WTC11 (cell line): Measurements from ENCODE around the gene IGSF1. TPM values are rescaled to one million over a fixed set of nuclear protein-coding genes. Genes with fewer than 3 reads are reported as not detected.

Experiments used
- ATAC-seq: fragments of 200-7000 bp; cut with Tn5 transposase; 2 replicates; pipeline ENCODE4 v1.10.0; 2021; ENCODE audit warnings: mild to moderate bottlenecking, moderate library complexity
- CTCF ChIA-PET: fragments of 300-600 bp; sonication (Branson Sonifier 250); formaldehyde crosslinking; loops from one replicate; lab custom pipeline; 2021; ENCODE audit warnings: antibody characterized with exemption; lab: Charles Lee
- POLR2A ChIA-PET: fragments of 350-600 bp; sonication (Branson Sonifier 250); formaldehyde crosslinking; loops from one replicate; lab custom pipeline; 2021; ENCODE audit warnings: antibody characterized with exemption; lab: Charles Lee
- DNase-seq: peaks from one replicate; pipeline ENCODE4 v3.0.0; 2021; ENCODE audit warnings: low spot score
- H3K27ac Mint-ChIP-seq: 2 replicates; pipeline ENCODE4 v1.8.0; 2021; ENCODE audit warnings: mixed read lengths
- H3K27me3 Mint-ChIP-seq: 2 replicates; pipeline ENCODE4 v1.8.0; 2021; ENCODE audit warnings: low read depth, mild to moderate bottlenecking, moderate library complexity, mixed read lengths
- H3K36me3 Mint-ChIP-seq: 2 replicates; pipeline ENCODE4 v1.8.0; 2021; ENCODE audit warnings: mixed read lengths
- H3K4me1 Mint-ChIP-seq: 2 replicates; pipeline ENCODE4 v1.8.0; 2022; ENCODE audit warnings: mixed read lengths
- H3K4me3 Mint-ChIP-seq: 2 replicates; pipeline ENCODE4 v1.8.0; 2021; ENCODE audit warnings: mild to moderate bottlenecking, moderate library complexity, mixed read lengths
- H3K9me3 Mint-ChIP-seq: 2 replicates; pipeline ENCODE4 v1.8.0; 2021; ENCODE audit warnings: mixed read lengths
- AR ChIP-seq: fragments of 250-450 bp; sonication (Bioruptor Pico); IDR thresholded peaks from 2 replicates; pipeline ENCODE4 v1.9.0; 2021; ENCODE audit warnings: mild to moderate bottlenecking
- ATF2 ChIP-seq: sonication (generic); formaldehyde crosslinking; IDR thresholded peaks from 2 replicates; pipeline ENCODE4 v1.8.1; 2022; ENCODE audit warnings: low read depth, missing genetic modification reagents, borderline replicate concordance
- CBFB ChIP-seq: sonication (generic); formaldehyde crosslinking; IDR thresholded peaks from 2 replicates; pipeline ENCODE4 v1.8.1; 2022; ENCODE audit warnings: mild to moderate bottlenecking, low read depth, missing genetic modification reagents
- E2F5 ChIP-seq: sonication (generic); formaldehyde crosslinking; IDR thresholded peaks from 2 replicates; pipeline ENCODE4 v1.8.1; 2022; ENCODE audit warnings: mild to moderate bottlenecking, moderate library complexity, missing genetic modification reagents
- EMX1 ChIP-seq: fragments of 250-450 bp; sonication (Bioruptor Pico); IDR thresholded peaks from 2 replicates; pipeline ENCODE4 v1.8.0; 2021; ENCODE audit warnings: mild to moderate bottlenecking
- GABPB1 ChIP-seq: sonication (generic); formaldehyde crosslinking; IDR thresholded peaks from 2 replicates; pipeline ENCODE4 v1.8.1; 2023; ENCODE audit warnings: mild to moderate bottlenecking, missing genetic modification reagents
- KAT7 ChIP-seq: sonication (generic); formaldehyde crosslinking; IDR thresholded peaks from 2 replicates; pipeline ENCODE4 v1.8.1; 2023; ENCODE audit warnings: missing genetic modification reagents, mild to moderate bottlenecking, borderline replicate concordance
- MAX ChIP-seq: sonication (generic); formaldehyde crosslinking; IDR thresholded peaks from 2 replicates; pipeline ENCODE4 v1.8.0; 2022; ENCODE audit warnings: mild to moderate bottlenecking, missing genetic modification reagents
- MLX ChIP-seq: sonication (generic); formaldehyde crosslinking; IDR thresholded peaks from 2 replicates; pipeline ENCODE4 v1.8.1; 2023; ENCODE audit warnings: mild to moderate bottlenecking, missing genetic modification reagents, moderate library complexity
- NFATC4 ChIP-seq: fragments of 250-450 bp; sonication (Bioruptor Pico); IDR thresholded peaks from 2 replicates; pipeline ENCODE4 v1.9.0; 2021; ENCODE audit warnings: mild to moderate bottlenecking
- NFE2L1 ChIP-seq: sonication (generic); formaldehyde crosslinking; IDR thresholded peaks from 2 replicates; pipeline ENCODE4 v1.8.1; 2023; ENCODE audit warnings: missing genetic modification reagents
- NFYB ChIP-seq: sonication (generic); formaldehyde crosslinking; conservative IDR thresholded peaks from 2 replicates; pipeline ENCODE4 v1.8.0; 2022; ENCODE audit warnings: low read depth, missing genetic modification reagents
- NR2C2 ChIP-seq: sonication (generic); formaldehyde crosslinking; IDR thresholded peaks from 2 replicates; pipeline ENCODE4 v1.8.0; 2022; ENCODE audit warnings: mild to moderate bottlenecking, missing genetic modification reagents
- OVOL2 ChIP-seq: fragments of 250-450 bp; sonication (Bioruptor Pico); IDR thresholded peaks from 2 replicates; pipeline ENCODE4 v1.9.0; 2021; ENCODE audit warnings: mild to moderate bottlenecking, borderline replicate concordance
- PREB ChIP-seq: sonication (generic); formaldehyde crosslinking; IDR thresholded peaks from 2 replicates; pipeline ENCODE4 v1.8.1; 2022; ENCODE audit warnings: mild to moderate bottlenecking, missing genetic modification reagents, moderate library complexity, borderline replicate concordance
- SMAD4 ChIP-seq: sonication (generic); formaldehyde crosslinking; IDR thresholded peaks from 2 replicates; pipeline ENCODE4 v1.8.0; 2022; ENCODE audit warnings: mild to moderate bottlenecking, missing genetic modification reagents
- USF1 ChIP-seq: sonication (generic); formaldehyde crosslinking; IDR thresholded peaks from 2 replicates; pipeline ENCODE4 v1.8.0; 2022; ENCODE audit warnings: mild to moderate bottlenecking, missing genetic modification reagents
- USF2 ChIP-seq: sonication (generic); formaldehyde crosslinking; IDR thresholded peaks from 2 replicates; pipeline ENCODE4 v1.8.1; 2023; ENCODE audit warnings: mild to moderate bottlenecking, missing genetic modification reagents, moderate library complexity
- ZNF138 ChIP-seq: sonication (generic); formaldehyde crosslinking; conservative IDR thresholded peaks from 2 replicates; pipeline ENCODE4 v1.8.1; 2022; ENCODE audit warnings: mild to moderate bottlenecking, moderate library complexity, missing genetic modification reagents
- ZNF219 ChIP-seq: sonication (generic); formaldehyde crosslinking; IDR thresholded peaks from 2 replicates; pipeline ENCODE4 v1.8.0; 2023; ENCODE audit warnings: missing genetic modification reagents, mild to moderate bottlenecking, borderline replicate concordance
- ZNF232 ChIP-seq: sonication (generic); formaldehyde crosslinking; IDR thresholded peaks from 2 replicates; pipeline ENCODE4 v1.8.0; 2022; ENCODE audit warnings: mild to moderate bottlenecking, missing genetic modification reagents
- ZNF317 ChIP-seq: sonication (generic); formaldehyde crosslinking; IDR thresholded peaks from 2 replicates; pipeline ENCODE4 v1.8.1; 2023; ENCODE audit warnings: low read depth, mild to moderate bottlenecking, moderate library complexity, missing genetic modification reagents, borderline replicate concordance
- ZNF396 ChIP-seq: fragments of 250-450 bp; sonication (Bioruptor Pico); IDR thresholded peaks from 2 replicates; pipeline ENCODE4 v1.8.0; 2021; ENCODE audit warnings: mild to moderate bottlenecking, moderate library complexity, borderline replicate concordance
- total RNA-seq: library from RNA; stranded (reverse); gene quantifications from 3 replicates; pipeline ENCODE4 v1.2.3, GENCODE V29; 2021

The IGSF1 gene
- total RNA-seq, 1 experiment from 2014 or later = 16.2 TPM

- H3K27ac Mint-ChIP-seq = peak overlapping the region; percentile 14; the same call in 1 of the 2 replicates
- H3K4me1 Mint-ChIP-seq = peaks cover 26% of the 10 kb centered on the region
- ATAC-seq = no peak
- no peaks in the 10 kb centered on the region for H3K9me3 Mint-ChIP-seq
- no peak for DNase-seq
- H3K27me3 Mint-ChIP-seq = no peaks in the 10 kb centered on the region
- TF ChIP-seq GABPB1 (CRISPR knock-in tag) = no peak
- TF ChIP-seq NR2C2 = no peak
- TF ChIP-seq EMX1 (CRISPR knock-in tag) = no peak
- TF ChIP-seq ZNF317 = no peak
- TF ChIP-seq ZNF396 = no peak
- TF ChIP-seq NFATC4 (CRISPR knock-in tag) = no peak
- TF ChIP-seq NFE2L1 (CRISPR knock-in tag) = no peak
- TF ChIP-seq AR = no peak
- no peak for TF ChIP-seq CBFB
- no peak for TF ChIP-seq MAX (CRISPR knock-in tag)
- TF ChIP-seq PREB (CRISPR knock-in tag) = no peak
- TF ChIP-seq NFYB (CRISPR knock-in tag) = no peak
- TF ChIP-seq USF1 = no peak
- no peak for TF ChIP-seq USF2
- no peak for TF ChIP-seq ZNF138 (CRISPR knock-in tag)
- TF ChIP-seq KAT7 (CRISPR knock-in tag) = no peak
- TF ChIP-seq SMAD4 (CRISPR knock-in tag) = no peak
- no peak for TF ChIP-seq E2F5 (CRISPR knock-in tag)
- TF ChIP-seq OVOL2 (CRISPR knock-in tag) = no peak
- no peak for TF ChIP-seq ZNF232
- TF ChIP-seq, all 79 proteins: peak for 0
- POLR2A ChIA-PET = no interaction called here
- no peak overlapping the region for H3K4me3 Mint-ChIP-seq
- peaks cover 8% of the 10 kb centered on the region; the same call in 1 of the 2 replicates for H3K36me3 Mint-ChIP-seq
- CTCF ChIA-PET = no interaction called here
Observed at GRCh38 chrX:131270080-131270479, 19.0 kb downstream of the IGSF1 start.

GRCh38 chrX:131264665-131265064 lies 24.4 kb downstream of the IGSF1 start:
- TF ChIP-seq ATF2 (no peak), ZNF219 (CRISPR knock-in tag) (no peak), MLX (CRISPR knock-in tag) (no peak), NFYB (CRISPR knock-in tag) (no peak)
- Mint-ChIP-seq H3K9me3 (no peaks in the 10 kb centered on the region), H3K36me3 (no peaks in the 10 kb centered on the region), H3K27me3 (no peaks in the 10 kb centered on the region), H3K4me1 (peaks cover 26% of the 10 kb centered on the region), H3K4me3 (no peak overlapping the region), H3K27ac (no peak overlapping the region)
- ATAC-seq = no peak
- DNase-seq = no peak
- ChIA-PET CTCF (interaction anchor here (0.7 to 1.7 kb wide), 2 partner anchors 101 to 196 kb away, joined by 3 to 11 read pairs; no protein-coding TSS in a partner anchor), POLR2A (interaction anchor here (1.2 kb wide), 1 partner anchor 24 kb away, joined by 4 read pairs; the partner anchor contains the start of gene IGSF1)
